CD14-positive monocyte (primary cell): ENCODE measurements around the gene NRROS. TPM values are rescaled to one million over a fixed set of nuclear protein-coding genes. Genes with fewer than 3 reads are reported as not detected.

Experiments used
- DNase-seq, 3 donors: peaks; one replicate each; pipeline ENCODE4 v3.0.0-alpha.2; 2011 to 2022
- H2AFZ ChIP-seq: 2 replicates; pipeline ENCODE4 v1.6.0; 2012; ENCODE audit warnings: mild to moderate bottlenecking, low read depth, low read length, inconsistent platforms; ENCODE audit not compliant: insufficient read depth, poor library complexity, severe bottlenecking
- H3K27ac ChIP-seq, 2 donors: 1 replicate in 1 of 2; 2 replicates in 1 of 2; pipeline ENCODE4 v1.5.1; 2012 to 2013; ENCODE audit warnings: low read length in 2 of 2, control low read depth in 1 of 2, inconsistent platforms in 1 of 2, low read depth in 1 of 2, mild to moderate bottlenecking in 1 of 2
- H3K27me3 ChIP-seq, 2 donors: one replicate each; pipeline versions ENCODE4 v1.6.0 to v1.6.1; 2011 to 2013; ENCODE audit warnings: low read length in 2 of 2; ENCODE audit not compliant: control insufficient read depth in 2 of 2, insufficient read depth in 2 of 2
- H3K36me3 ChIP-seq, 2 donors: replicated peaks in 1 of 2; 1 replicate in 1 of 2; 2 replicates in 1 of 2; pipeline versions ENCODE4 v1.5.1 to v1.6.1; 2012 to 2013; ENCODE audit warnings: low read length in 2 of 2, control low read depth in 1 of 2, inconsistent platforms in 1 of 2, mild to moderate bottlenecking in 1 of 2; ENCODE audit not compliant: insufficient read depth in 2 of 2, control insufficient read depth in 1 of 2
- H3K4me1 ChIP-seq, 2 donors: 1 replicate in 1 of 2; 2 replicates in 1 of 2; pipeline versions ENCODE4 v1.5.1 to v1.6.1; 2012 to 2013; ENCODE audit warnings: low read length in 2 of 2, control low read depth in 1 of 2, inconsistent platforms in 1 of 2, mild to moderate bottlenecking in 1 of 2, moderate library complexity in 1 of 2; ENCODE audit not compliant: insufficient read depth in 2 of 2, control insufficient read depth in 1 of 2
- H3K4me2 ChIP-seq: replicated peaks from 2 replicates; pipeline ENCODE3; 2012; ENCODE audit warnings: low read length, moderate library complexity, mild to moderate bottlenecking; ENCODE audit not compliant: poor library complexity, severe bottlenecking; ENCODE audit errors: extremely low read depth
- H3K4me3 ChIP-seq, 3 experiments: fragments of 200-600 bp in 1 of 3; sonication (generic) in 1 of 3; replicated peaks in 1 of 3; 1 replicate in 2 of 3; 2 replicates in 1 of 3; pipeline ENCODE4 v1.5.1; 2011 to 2013; ENCODE audit warnings: low read length in 3 of 3, mild to moderate bottlenecking in 3 of 3, control low read depth in 2 of 3, low read depth in 2 of 3, inconsistent platforms in 1 of 3, moderate library complexity in 1 of 3
- H3K79me2 ChIP-seq: 2 replicates; pipeline ENCODE4 v1.6.0; 2012; ENCODE audit warnings: mild to moderate bottlenecking, control low read depth, inconsistent platforms, low read length, moderate library complexity; ENCODE audit not compliant: insufficient read depth
- H3K9ac ChIP-seq: 2 replicates; pipeline ENCODE4 v1.6.0; 2017; ENCODE audit warnings: low read length, mild to moderate bottlenecking; ENCODE audit not compliant: insufficient read depth, poor library complexity, severe bottlenecking
- H3K9me3 ChIP-seq, 2 donors: replicated peaks in 1 of 2; 1 replicate in 1 of 2; 2 replicates in 1 of 2; pipeline versions ENCODE4 v1.5.1 to v1.6.1; 2012 to 2013; ENCODE audit warnings: low read length in 2 of 2, control low read depth in 1 of 2; ENCODE audit not compliant: control insufficient read depth in 1 of 2, insufficient read depth in 1 of 2
- H4K20me1 ChIP-seq: 2 replicates; pipeline ENCODE4 v1.6.0; 2012; ENCODE audit warnings: mild to moderate bottlenecking, low read length, control low read depth, moderate library complexity; ENCODE audit not compliant: insufficient read depth
- H3K27ac Mint-ChIP-seq, 7 donors: one replicate each; pipeline ENCODE4 v1.8.0; 2020; ENCODE audit warnings: mild to moderate bottlenecking in 7 of 7, mixed read lengths in 7 of 7, moderate library complexity in 6 of 7, inconsistent platforms in 2 of 7
- H3K27me3 Mint-ChIP-seq, 3 donors: one replicate each; pipeline ENCODE4 v1.8.0; 2021 to 2022; ENCODE audit warnings: low read depth in 3 of 3, mild to moderate bottlenecking in 3 of 3, mixed read lengths in 3 of 3, moderate library complexity in 3 of 3, inconsistent platforms in 1 of 3
- H3K36me3 Mint-ChIP-seq, 2 donors: one replicate each; pipeline ENCODE4 v1.8.0; 2020; ENCODE audit warnings: mixed read lengths in 2 of 2, inconsistent platforms in 1 of 2, mild to moderate bottlenecking in 1 of 2
- H3K4me1 Mint-ChIP-seq: one replicate; pipeline ENCODE4 v1.8.0; 2020; ENCODE audit warnings: mild to moderate bottlenecking, mixed read lengths
- H3K4me3 Mint-ChIP-seq, 2 donors: one replicate each; pipeline ENCODE4 v1.8.0; 2020; ENCODE audit warnings: mild to moderate bottlenecking in 2 of 2, mixed read lengths in 2 of 2, moderate library complexity in 1 of 2
- H3K9me3 Mint-ChIP-seq, 7 donors: one replicate each; pipeline ENCODE4 v1.8.0; 2020 to 2022; ENCODE audit warnings: mixed read lengths in 7 of 7, mild to moderate bottlenecking in 6 of 7, moderate library complexity in 6 of 7, inconsistent platforms in 2 of 7
- WGBS: methylation state at CpG from one replicate; pipeline ENCODE4 v1.1.5; 2013; ENCODE audit warnings: missing lambda C conversion rate; ENCODE audit not compliant: insufficient coverage; 5-methylcytosine and 5-hydroxymethylcytosine counted together
- intact Hi-C, 2 donors: fragments of 100-400 bp; cut with micrococcal nuclease; formaldehyde crosslinking; loops; one replicate each; pipeline versions ENCODE4 v1.15.0 to v1.15.1; 2023
- polyA plus RNA-seq, 3 donors: library from polyadenylated mRNA; depleted of rRNA in 1 of 3; unstranded in 2 of 3; stranded (reverse) in 1 of 3; fragments of 300-500 nt in 2 of 3; fragments of >200 nt in 1 of 3; fragmentation: Illumina TruSeq in 2 of 3; gene quantifications; 1 replicate in 2 of 3; 2 replicates in 1 of 3; pipeline ENCODE4 v1.2.3, GENCODE V29; 2012 to 2021
- TF ChIP-seq, protein P1 (sequence below): fragments of 200-600 bp; IDR thresholded peaks from one replicate; pipeline ENCODE4 v1.8.0; 2022; ENCODE audit warnings: antibody characterized with exemption, mild to moderate bottlenecking

Gene NRROS
- polyA plus RNA-seq, 3 donors = 5.9 to 109 (median 7.5) TPM

DNA sequence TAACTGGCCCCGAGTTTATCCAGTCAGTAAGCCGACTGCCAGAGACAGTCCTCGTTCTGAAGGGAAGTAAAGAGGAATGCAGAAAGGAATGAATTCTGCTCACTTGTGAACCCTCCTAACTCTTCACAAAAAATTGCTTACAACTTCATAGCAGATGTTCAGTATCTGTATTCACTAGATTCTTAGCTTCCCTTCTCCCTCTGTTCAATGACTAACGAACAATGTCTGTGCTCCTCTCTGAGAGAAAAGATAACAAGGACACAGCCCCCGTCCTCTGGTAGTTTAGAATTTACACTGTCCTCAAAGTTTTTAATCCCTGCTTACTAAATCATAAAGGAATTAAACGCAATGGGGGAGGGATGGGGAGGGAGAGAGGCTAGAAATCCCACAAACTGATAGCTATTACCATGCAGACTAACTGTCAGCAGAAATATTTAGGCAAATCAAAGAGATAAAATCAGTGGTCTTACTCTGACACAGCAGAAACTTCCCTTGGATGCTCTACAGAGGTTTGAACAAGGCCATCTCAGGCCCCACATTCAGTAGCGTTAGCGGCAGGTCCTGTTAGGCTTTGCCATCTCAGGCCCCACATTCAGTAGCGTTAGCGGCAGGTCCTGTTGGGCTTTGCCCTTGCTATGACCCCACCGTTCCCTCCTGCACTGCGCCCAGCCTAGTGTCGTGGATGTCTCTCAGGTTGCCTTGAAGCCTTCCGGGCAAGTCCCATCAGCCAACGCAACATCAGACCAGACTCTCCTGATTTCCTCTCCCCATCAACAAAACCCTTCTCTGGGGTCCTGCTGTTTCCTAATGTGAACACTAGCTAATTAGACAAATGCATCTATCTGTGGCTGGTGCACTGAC lies 23.4 kb downstream of the NRROS start:
- Histone ChIP-seq H3K4me1 (no peaks in the 10 kb centered on the region), H2AFZ (no peak overlapping the region), H3K27ac (peak overlapping the region in 1 of 2 donors; percentile 50), H3K9me3 (no peaks in the 10 kb centered on the region), H3K36me3 (peaks cover 45 to 62% of the 10 kb centered on the region in 2 donors), H3K79me2 (peaks cover 55% of the 10 kb centered on the region), H3K9ac (no peak overlapping the region), H3K27me3 (no peaks in the 10 kb centered on the region), H4K20me1 (peaks cover 78% of the 10 kb centered on the region), H3K4me3 (no peak overlapping the region), H3K4me2 (no peak overlapping the region)
- peaks cover 40 to 64% of the 10 kb centered on the region in 2 donors for H3K36me3 Mint-ChIP-seq
- peak overlapping the region in 3 of 7 donors; percentile 21 to 58 (median 36) for H3K27ac Mint-ChIP-seq
- DNase-seq = no peak
- intact Hi-C loops = no loop called here
- H3K27me3 Mint-ChIP-seq = no peaks in the 10 kb centered on the region
- H3K4me3 Mint-ChIP-seq = no peak overlapping the region
- WGBS = 92% methylated on average over 9 of the region's 15 CpGs
- TF ChIP-seq, protein P1, sequence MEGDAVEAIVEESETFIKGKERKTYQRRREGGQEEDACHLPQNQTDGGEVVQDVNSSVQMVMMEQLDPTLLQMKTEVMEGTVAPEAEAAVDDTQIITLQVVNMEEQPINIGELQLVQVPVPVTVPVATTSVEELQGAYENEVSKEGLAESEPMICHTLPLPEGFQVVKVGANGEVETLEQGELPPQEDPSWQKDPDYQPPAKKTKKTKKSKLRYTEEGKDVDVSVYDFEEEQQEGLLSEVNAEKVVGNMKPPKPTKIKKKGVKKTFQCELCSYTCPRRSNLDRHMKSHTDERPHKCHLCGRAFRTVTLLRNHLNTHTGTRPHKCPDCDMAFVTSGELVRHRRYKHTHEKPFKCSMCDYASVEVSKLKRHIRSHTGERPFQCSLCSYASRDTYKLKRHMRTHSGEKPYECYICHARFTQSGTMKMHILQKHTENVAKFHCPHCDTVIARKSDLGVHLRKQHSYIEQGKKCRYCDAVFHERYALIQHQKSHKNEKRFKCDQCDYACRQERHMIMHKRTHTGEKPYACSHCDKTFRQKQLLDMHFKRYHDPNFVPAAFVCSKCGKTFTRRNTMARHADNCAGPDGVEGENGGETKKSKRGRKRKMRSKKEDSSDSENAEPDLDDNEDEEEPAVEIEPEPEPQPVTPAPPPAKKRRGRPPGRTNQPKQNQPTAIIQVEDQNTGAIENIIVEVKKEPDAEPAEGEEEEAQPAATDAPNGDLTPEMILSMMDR = no peak
- peaks cover 36% of the 10 kb centered on the region for H3K4me1 Mint-ChIP-seq
- H3K9me3 Mint-ChIP-seq = no peaks in the 10 kb centered on the region

DNA sequence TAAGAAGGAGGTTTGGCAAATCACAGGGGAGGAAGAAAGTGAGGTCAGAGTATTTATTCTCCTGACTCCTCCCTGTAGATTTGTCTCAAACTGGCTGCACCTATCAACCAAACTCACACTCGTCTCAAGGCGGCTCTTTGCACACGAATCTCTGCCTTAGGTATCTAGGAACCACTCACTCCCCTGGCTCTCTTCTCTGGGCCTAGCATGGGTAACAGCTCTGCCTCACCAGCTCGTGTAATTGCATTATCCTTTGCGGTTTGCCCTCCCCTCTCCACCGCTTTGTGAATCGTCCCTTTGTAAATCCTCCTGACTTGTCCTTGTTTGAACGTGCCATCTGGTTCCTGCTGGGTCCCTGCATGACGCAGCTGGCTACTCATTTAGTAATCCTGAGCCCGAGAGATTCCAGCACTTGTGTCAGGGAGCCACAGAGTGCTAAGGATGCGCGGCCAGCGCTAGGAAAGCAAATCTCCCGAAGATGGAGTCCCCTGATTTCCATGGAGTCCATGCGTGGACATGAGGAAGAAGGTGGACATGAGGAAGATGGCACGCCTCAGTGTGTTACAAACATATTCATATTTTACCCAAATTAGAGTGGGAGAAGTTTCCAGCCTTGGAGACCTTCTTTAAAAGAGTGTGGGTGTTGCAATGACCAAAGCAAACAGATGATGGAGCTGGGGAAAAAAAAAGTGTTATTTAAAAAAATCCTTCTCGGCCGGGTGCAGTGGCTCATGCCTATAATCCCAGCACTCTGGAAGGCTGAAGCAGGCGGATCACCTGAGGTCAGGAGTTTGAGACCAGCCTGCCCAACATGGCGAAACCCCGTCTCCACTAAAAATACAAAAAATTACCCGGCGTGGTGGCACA lies 26.7 kb downstream of the NRROS start:
- Histone ChIP-seq H3K4me1 (peaks cover 21% of the 10 kb centered on the region in 2 donors), H3K27ac (peak overlapping the region; percentile 27 to 64), H4K20me1 (peaks cover 45% of the 10 kb centered on the region), H2AFZ (no peak overlapping the region), H3K9ac (no peak overlapping the region), H3K36me3 (peaks cover 14 to 29% of the 10 kb centered on the region in 2 donors), H3K9me3 (no peaks in the 10 kb centered on the region), H3K27me3 (no peaks in the 10 kb centered on the region), H3K4me2 (no peak overlapping the region), H3K79me2 (peaks cover 30% of the 10 kb centered on the region), H3K4me3 (no peak overlapping the region)
- Mint-ChIP-seq H3K9me3 (no peaks in the 10 kb centered on the region), H3K36me3 (peaks cover 8 to 33% of the 10 kb centered on the region in 2 donors), H3K4me3 (no peak overlapping the region), H3K27me3 (peaks cover 0 to 1% (median 0%) of the 10 kb centered on the region in 3 donors), H3K4me1 (peaks cover 59% of the 10 kb centered on the region), H3K27ac (peak overlapping the region; percentile 39 to 84 (median 59))
- WGBS = 69% methylated on average over 14 of the region's 23 CpGs
- intact Hi-C loops = no loop called here
- TF ChIP-seq, protein P1 = no peak
- peak in 1 of 3 donors; percentile 23 for DNase-seq
